NCI-H1417 (cell line): ENCODE measurements around the gene KCNH2.
A peak's percentile ranks its signal among the peaks of the same experiment; 100 is the strongest.
"Not testable (repeated sequence)": the region's sequence is repeated elsewhere in the genome, so short reads cannot be mapped to it uniquely, and the experiment has no call there.

ENCODE experiments used
- DNase-seq, 3 experiments: peaks; one replicate each; lab custom pipeline; 2025; lab: John Stamatoyannopoulos, UW

Gene KCNH2

GRCh38 chr7:151011616-151012015 is 33.5 kb upstream of the KCNH2 start:
- DNase-seq: not testable (repeated sequence)

- DNase-seq: no peak
Measured at GRCh38 chr7:151011097-151011409, 32.9 kb upstream of the KCNH2 start.

GRCh38 chr7:151010307-151011096 is 32.4 kb upstream of the KCNH2 start:
- no peak for DNase-seq

GRCh38 chr7:151010037-151010306 is 31.9 kb upstream of the KCNH2 start:
- no peak for DNase-seq

- no peak for DNase-seq
Measured at GRCh38 chr7:151009327-151010036, 31.4 kb upstream of the KCNH2 start.

- DNase-seq: no peak
Measured at GRCh38 chr7:151008511-151009323, 30.6 kb upstream of the KCNH2 start.

GRCh38 chr7:151008143-151008510 is 30.0 kb upstream of the KCNH2 start:
- DNase-seq: no peak

- DNase-seq: no peak
Measured at GRCh38 chr7:151007469-151007898, 29.4 kb upstream of the KCNH2 start.

GRCh38 chr7:151006590-151007300 is 28.6 kb upstream of the KCNH2 start:
- no peak for DNase-seq

- no peak for DNase-seq
Measured at GRCh38 chr7:151005566-151005965, 27.4 kb upstream of the KCNH2 start.

GRCh38 chr7:151003572-151003971 is 25.5 kb upstream of the KCNH2 start:
- peak in 2 of 3 experiments; percentile 39 to 62 for DNase-seq

- DNase-seq: no peak
Measured at GRCh38 chr7:151001546-151001945, 23.4 kb upstream of the KCNH2 start.

GRCh38 chr7:151000897-151001495 is 22.9 kb upstream of the KCNH2 start:
- no peak for DNase-seq

- DNase-seq: no peak
Measured at GRCh38 chr7:150999497-151000230, 21.5 kb upstream of the KCNH2 start.

GRCh38 chr7:150999001-150999400 is 20.9 kb upstream of the KCNH2 start:
- DNase-seq: no peak

- no peak for DNase-seq
Measured at GRCh38 chr7:150998341-150998740, 20.2 kb upstream of the KCNH2 start.

- no peak for DNase-seq
Measured at GRCh38 chr7:150997817-150998216, 19.7 kb upstream of the KCNH2 start.

GRCh38 chr7:150997075-150997511 is 19.0 kb upstream of the KCNH2 start:
- no peak for DNase-seq

GRCh38 chr7:150996376-150997074 is 18.4 kb upstream of the KCNH2 start:
- DNase-seq: no peak

GRCh38 chr7:150994838-150995510 is 16.9 kb upstream of the KCNH2 start:
- no peak for DNase-seq
